Measurements from ENCODE around the gene C9orf50.
A peak's percentile ranks its signal among the peaks of the same experiment; 100 is the strongest.

- TF ChIP-seq CTCF (IDR thresholded peaks at IDR 0.05) (peak in 3 of 4 experiments; percentile 22 to 41 (median 28)), POLR2A (IDR thresholded peaks at IDR 0.05) (no peak), POLR2AphosphoS5 (IDR thresholded peaks at IDR 0.05) (no peak)
Observed at GRCh38 chr9:129569502-129570449, 51.1 kb downstream of the C9orf50 start.

All from sigmoid colon (tissue), 4 donors.